Measurements from ENCODE around the gene C2CD2. TPM values are rescaled to one million over a fixed set of nuclear protein-coding genes. Genes with fewer than 3 reads are reported as not detected.

The C2CD2 gene
- total RNA-seq, 2 experiments from 2014 or later, result 6.8 to 7.3 TPM

DNA sequence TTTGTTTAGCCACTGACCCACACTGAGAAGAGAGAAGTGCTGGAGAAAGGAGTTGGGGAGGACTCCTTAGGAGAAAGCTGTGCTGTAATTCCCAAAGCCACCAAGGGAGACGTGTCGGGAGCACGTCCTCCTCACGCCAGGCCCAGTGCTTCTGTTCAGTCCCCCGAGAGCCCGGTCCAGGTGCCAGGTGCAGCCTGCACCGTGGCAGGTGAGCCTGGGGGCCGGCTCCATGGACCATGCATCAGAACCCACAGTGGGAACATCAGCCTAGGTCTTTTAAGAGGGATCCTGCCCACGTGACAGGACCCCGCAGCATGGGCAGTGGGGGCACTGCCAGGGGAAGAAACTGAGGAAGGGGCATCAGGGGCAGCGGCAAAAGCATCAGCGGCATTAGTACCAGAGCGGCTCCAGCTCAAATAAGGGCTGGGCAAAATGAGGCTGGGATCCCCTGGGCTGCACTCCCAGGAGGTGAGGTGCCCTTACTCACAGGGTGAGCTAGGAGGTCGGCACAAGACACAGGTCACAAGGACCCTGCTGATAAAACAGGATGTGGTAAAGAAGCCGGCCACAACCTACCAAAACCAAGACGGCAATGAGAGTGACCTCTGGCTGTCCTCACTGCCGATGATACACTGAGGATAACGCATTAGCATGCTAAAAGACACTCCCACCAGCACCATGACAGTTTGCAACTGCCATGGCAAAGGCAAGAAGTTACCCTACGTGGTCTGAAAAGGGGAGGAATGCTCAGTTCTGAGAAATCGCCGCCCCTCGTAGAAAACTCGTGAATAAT, 50.1 kb downstream of the C2CD2 start:
- Mint-ChIP-seq H3K27me3 (no peaks in the 10 kb centered on the region), H3K4me1 (peaks cover 31% of the 10 kb centered on the region), H3K9me3 (ENCODE audit: low read depth) (no peaks in the 10 kb centered on the region), H3K36me3 (ENCODE audit: low read depth) (peaks cover 23% of the 10 kb centered on the region), H3K27ac (no peak overlapping the region), H3K4me3 (no peak overlapping the region)
- POLR2A ChIA-PET, result interaction anchor here (0.5 kb wide), 1 partner anchor 7 kb away, joined by 3 read pairs; no protein-coding TSS in a partner anchor
- no peak for DNase-seq
- CTCF ChIA-PET, result no interaction called here
- no peak for ATAC-seq
- intact Hi-C loops (cut with DNase I, micrococcal nuclease), result no loop called here

DNA sequence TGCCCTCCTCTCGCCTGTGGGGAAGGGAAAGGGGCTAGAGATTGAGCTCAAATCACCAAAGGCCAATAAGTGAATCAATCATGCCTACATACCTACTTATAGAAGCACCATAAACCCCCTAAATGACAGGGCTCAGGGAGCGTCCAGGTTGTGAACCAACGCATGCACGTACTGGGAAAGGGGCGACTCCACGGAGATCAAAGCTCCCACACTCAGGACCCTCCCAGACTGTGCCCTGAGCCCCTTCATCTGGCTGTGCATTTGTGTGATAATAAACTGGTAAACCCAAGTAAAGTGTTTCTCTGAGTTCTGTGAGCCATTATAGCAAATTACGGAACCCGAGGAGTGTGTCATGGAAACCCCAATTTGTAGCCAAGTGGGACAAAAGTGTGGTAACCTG, 50.9 kb downstream of the C2CD2 start:
- Mint-ChIP-seq H3K36me3 (ENCODE audit: low read depth) (peaks cover 23% of the 10 kb centered on the region), H3K9me3 (ENCODE audit: low read depth) (no peaks in the 10 kb centered on the region), H3K4me3 (no peak overlapping the region), H3K27ac (no peak overlapping the region), H3K27me3 (no peaks in the 10 kb centered on the region), H3K4me1 (peaks cover 31% of the 10 kb centered on the region)
- intact Hi-C loops (cut with DNase I, micrococcal nuclease), result no loop called here
- DNase-seq (no peak), ATAC-seq (no peak)
- ChIA-PET CTCF (interaction anchor here (1.6 kb wide), 1 partner anchor 21 kb away, joined by 4 read pairs; no protein-coding TSS in a partner anchor), POLR2A (interaction anchor here (0.5 kb wide), 1 partner anchor 8 kb away, joined by 3 read pairs; no protein-coding TSS in a partner anchor)

DNA sequence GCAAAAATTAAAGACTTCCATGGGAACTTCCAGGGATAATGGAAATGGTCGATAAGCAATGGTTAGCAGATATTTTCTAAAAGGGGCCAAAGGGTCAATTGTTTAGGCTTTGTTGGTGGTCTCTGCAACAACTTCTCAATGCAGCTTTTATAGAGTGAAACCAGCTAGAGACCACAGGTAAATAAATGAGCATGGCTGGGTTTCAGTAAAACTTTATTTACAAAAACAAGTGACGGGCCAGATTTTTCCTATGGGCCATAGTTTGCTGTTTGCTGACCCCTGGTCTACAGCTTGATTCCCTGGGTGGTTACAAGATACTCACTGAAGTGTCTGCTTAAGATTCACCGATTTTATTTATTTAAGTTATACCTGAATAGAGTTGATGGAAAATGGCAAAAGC, 52.0 kb downstream of the C2CD2 start:
- ChIA-PET POLR2A (no interaction called here), CTCF (interaction anchor here (0.6 to 1.6 kb wide), 2 partner anchors 22 to 72 kb away, joined by 4 read pairs; no protein-coding TSS in a partner anchor)
- Mint-ChIP-seq H3K27me3 (no peaks in the 10 kb centered on the region), H3K27ac (peak overlapping the region; percentile 95), H3K4me3 (no peak overlapping the region), H3K4me1 (peaks cover 31% of the 10 kb centered on the region), H3K9me3 (ENCODE audit: low read depth) (no peaks in the 10 kb centered on the region), H3K36me3 (ENCODE audit: low read depth) (peaks cover 22% of the 10 kb centered on the region)
- intact Hi-C loops (cut with DNase I, micrococcal nuclease), result loop anchor here in 1 of 2 experiments (1.0 to 2.0 kb wide), 6 partner anchors 20 to 161 kb away; partner anchors contain the start of genes PRDM15 and ZBTB21
- DNase-seq, result no peak
- no peak for ATAC-seq

DNA sequence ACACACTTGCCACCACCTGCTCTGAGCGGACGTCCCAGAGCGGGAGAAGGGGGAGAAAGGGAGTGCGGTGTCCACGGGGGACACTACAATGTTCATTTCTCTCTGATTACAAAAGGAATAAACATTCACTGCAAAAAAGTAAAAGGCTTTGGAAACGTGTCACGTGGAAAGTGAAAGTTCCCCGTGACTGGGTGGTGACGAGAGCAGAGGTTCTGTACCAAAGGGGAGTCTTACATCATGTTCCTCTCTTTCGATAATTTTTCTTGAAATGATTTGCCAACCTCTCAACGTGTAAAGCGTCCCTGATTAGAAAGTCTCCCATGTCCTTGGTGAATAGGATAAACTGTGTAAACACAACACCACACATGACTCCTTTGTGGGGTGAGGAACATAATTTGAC, 52.7 kb downstream of the C2CD2 start:
- H3K4me3 Mint-ChIP-seq, result peak overlapping the region; percentile 32
- no peaks in the 10 kb centered on the region for H3K9me3 Mint-ChIP-seq (ENCODE audit: low read depth)
- ChIA-PET CTCF (no interaction called here), POLR2A (no interaction called here)
- intact Hi-C loops (cut with DNase I, micrococcal nuclease), result loop anchor here in 1 of 2 experiments (1.0 to 2.0 kb wide), 6 partner anchors 20 to 162 kb away; partner anchors contain the start of genes PRDM15 and ZBTB21
- peaks cover 35% of the 10 kb centered on the region for H3K4me1 Mint-ChIP-seq
- DNase-seq (peak; percentile 79), ATAC-seq (peak; percentile 74)
- H3K36me3 Mint-ChIP-seq (ENCODE audit: low read depth), result peaks cover 19% of the 10 kb centered on the region
- H3K27me3 Mint-ChIP-seq, result no peaks in the 10 kb centered on the region
- H3K27ac Mint-ChIP-seq, result peak overlapping the region; percentile 95

DNA sequence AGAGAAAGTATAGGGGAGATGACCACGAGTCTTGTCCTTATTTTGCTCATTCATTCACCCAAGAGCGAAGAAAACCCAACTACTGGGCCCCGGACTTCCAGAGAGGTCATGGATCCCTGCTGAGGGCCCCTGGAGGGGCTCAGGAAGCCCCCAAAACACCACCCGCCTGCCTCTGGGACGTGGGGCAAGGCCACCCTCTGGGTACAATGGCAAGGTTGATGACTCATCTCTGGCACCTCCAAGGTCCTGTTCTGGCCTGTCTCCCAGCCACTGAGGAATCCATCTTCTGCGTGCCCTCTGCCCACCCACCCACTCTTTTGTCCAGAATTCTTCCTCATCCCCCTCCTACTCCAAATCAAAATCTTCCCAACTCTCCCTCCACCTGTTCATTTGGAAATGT, 53.4 kb downstream of the C2CD2 start:
- intact Hi-C loops (cut with DNase I, micrococcal nuclease), result loop anchor here in 1 of 2 experiments (2.0 kb wide), 1 partner anchor 162 kb away; no protein-coding TSS in a partner anchor
- peaks cover 19% of the 10 kb centered on the region for H3K36me3 Mint-ChIP-seq (ENCODE audit: low read depth)
- CTCF ChIA-PET, result interaction anchor here (1.5 to 1.6 kb wide), 2 partner anchors 24 to 28 kb away, joined by 4 to 7 read pairs; no protein-coding TSS in a partner anchor

DNA sequence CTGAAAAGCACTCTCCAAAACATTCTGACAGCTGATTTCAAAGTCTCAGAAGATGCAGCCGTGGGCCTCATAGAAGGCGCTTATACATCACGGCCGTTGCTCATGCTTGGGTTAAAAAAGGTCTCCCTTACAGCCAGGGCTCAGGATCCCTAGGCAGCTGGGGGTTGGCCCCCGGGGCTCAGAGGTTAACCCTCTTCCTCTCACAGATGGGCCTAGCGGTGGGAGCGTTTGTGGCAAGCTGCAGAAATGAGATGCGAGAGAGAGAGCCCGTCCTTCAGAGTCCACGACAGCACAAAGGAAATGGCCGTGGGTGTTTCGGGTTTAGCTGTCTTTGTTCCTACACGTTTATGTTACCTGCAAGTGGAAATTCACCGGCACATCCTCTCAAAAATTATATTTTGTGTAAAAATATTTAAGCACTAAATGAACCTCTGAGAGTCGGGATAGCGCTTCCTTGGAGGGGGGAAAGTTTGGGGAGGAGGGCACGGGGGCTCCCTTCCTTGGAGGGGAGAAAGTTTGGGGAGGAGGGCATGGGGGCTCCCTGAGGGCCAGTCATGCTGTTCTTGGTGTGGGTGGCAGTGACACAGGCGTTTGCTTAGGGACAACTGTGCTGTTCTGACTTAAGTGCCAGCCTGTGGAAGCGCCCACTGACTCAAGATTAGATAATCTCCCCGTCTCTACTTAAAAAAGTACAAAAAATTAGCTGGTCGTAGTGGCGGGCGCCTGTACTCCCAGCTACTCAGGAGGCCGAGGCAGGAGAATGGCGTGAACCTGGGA, 54.2 kb downstream of the C2CD2 start:
- peak overlapping the region; percentile 26 for H3K4me3 Mint-ChIP-seq

More for the DNA sequence above, 53.4 kb downstream of the C2CD2 start:
- peak overlapping the region; percentile 80 for H3K27ac Mint-ChIP-seq
- no peak overlapping the region for H3K4me3 Mint-ChIP-seq
- H3K9me3 Mint-ChIP-seq (ENCODE audit: low read depth), result no peaks in the 10 kb centered on the region
- no peak for ATAC-seq
- POLR2A ChIA-PET, result interaction anchor here (1.0 to 1.7 kb wide), 2 partner anchors 10 to 21 kb away, joined by 3 to 4 read pairs; partner anchors contain the start of gene PRDM15
- H3K27me3 Mint-ChIP-seq, result no peaks in the 10 kb centered on the region
- no peak for DNase-seq
- H3K4me1 Mint-ChIP-seq, result peaks cover 40% of the 10 kb centered on the region

DNA sequence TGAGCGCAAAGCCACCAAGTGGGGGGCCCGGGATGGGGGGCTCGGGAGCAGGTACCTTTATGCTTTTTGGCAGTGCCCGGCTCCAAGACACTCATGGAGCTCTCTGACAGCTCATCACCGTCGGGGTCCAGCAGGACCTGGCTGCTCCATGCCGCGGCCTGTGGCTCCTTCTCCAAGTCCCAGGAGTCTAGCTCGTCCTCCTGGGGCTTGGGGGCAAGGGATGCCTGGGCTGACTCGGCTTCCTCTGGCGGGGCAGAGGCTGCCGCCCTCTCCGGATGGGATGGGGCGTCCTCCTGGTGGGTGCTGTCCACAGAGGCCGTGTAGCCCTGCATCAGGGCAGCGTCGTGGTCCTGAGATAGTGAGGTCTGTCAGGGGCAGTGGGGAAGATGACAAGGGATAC, 54.8 kb downstream of the C2CD2 start:
- intact Hi-C loops (cut with DNase I, micrococcal nuclease), result loop anchor here in 1 of 2 experiments (5.0 kb wide), 1 partner anchor 113 kb away; the partner anchor contains the start of gene ZBTB21

More for the DNA sequence above, 54.2 kb downstream of the C2CD2 start:
- intact Hi-C loops (cut with DNase I, micrococcal nuclease), result loop anchor here (2.0 to 5.0 kb wide), 2 partner anchors 113 to 163 kb away; partner anchors contain the start of gene ZBTB21 (in 1 of the 2)
- H3K4me1 Mint-ChIP-seq, result peaks cover 40% of the 10 kb centered on the region
- no peaks in the 10 kb centered on the region for H3K27me3 Mint-ChIP-seq
- ATAC-seq (peak; percentile 83), DNase-seq (peak; percentile 83)
- H3K9me3 Mint-ChIP-seq (ENCODE audit: low read depth), result no peaks in the 10 kb centered on the region
- POLR2A ChIA-PET, result interaction anchor here (0.7 to 1.7 kb wide), 5 partner anchors 9 to 103 kb away, joined by 3 to 6 read pairs (median 4); partner anchors contain the start of gene PRDM15
- H3K36me3 Mint-ChIP-seq (ENCODE audit: low read depth), result peaks cover 19% of the 10 kb centered on the region
- peak overlapping the region; percentile 84 for H3K27ac Mint-ChIP-seq
- CTCF ChIA-PET, result interaction anchor here (1.3 to 1.6 kb wide), 4 partner anchors 19 to 208 kb away, joined by 4 to 7 read pairs (median 6); no protein-coding TSS in a partner anchor

DNA sequence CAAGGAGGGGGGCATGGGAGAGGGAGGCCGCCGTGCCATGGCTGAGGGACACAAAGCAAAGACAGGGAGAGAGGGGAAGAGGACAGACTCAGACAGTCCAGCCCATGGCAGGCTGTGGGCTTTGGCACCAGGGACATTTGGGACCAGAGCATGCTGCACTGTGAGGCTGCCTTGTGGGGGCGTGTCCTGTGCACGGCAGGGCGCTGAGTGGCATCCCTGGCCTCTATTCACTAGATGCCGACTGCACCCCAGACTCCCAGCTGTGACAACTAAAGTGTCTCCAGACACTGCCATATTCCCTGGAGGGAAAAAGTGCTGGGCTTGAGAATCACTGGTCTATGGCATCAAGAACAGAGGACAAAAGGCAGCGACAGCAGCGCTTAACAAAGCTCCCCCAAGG, 56.1 kb downstream of the C2CD2 start:
- Mint-ChIP-seq H3K27me3 (no peaks in the 10 kb centered on the region), H3K9me3 (ENCODE audit: low read depth) (no peaks in the 10 kb centered on the region), H3K4me3 (no peak overlapping the region), H3K36me3 (ENCODE audit: low read depth) (peaks cover 18% of the 10 kb centered on the region), H3K4me1 (peaks cover 40% of the 10 kb centered on the region), H3K27ac (no peak overlapping the region)
- ATAC-seq (no peak), DNase-seq (no peak)
- ChIA-PET POLR2A (no interaction called here), CTCF (no interaction called here)
- intact Hi-C loops (cut with DNase I, micrococcal nuclease), result loop anchor here in 1 of 2 experiments (5.0 kb wide), 1 partner anchor 115 kb away; the partner anchor contains the start of gene ZBTB21

More for the DNA sequence above, 54.8 kb downstream of the C2CD2 start:
- DNase-seq (no peak), ATAC-seq (no peak)
- POLR2A ChIA-PET, result interaction anchor here (0.7 to 1.7 kb wide), 4 partner anchors 19 to 104 kb away, joined by 3 to 6 read pairs (median 4); partner anchors contain the start of gene PRDM15
- H3K4me3 Mint-ChIP-seq, result no peak overlapping the region
- CTCF ChIA-PET, result interaction anchor here (1.3 to 1.5 kb wide), 3 partner anchors 19 to 209 kb away, joined by 4 to 7 read pairs (median 7); no protein-coding TSS in a partner anchor
- H3K27me3 Mint-ChIP-seq, result no peaks in the 10 kb centered on the region
- H3K9me3 Mint-ChIP-seq (ENCODE audit: low read depth), result no peaks in the 10 kb centered on the region
- peak overlapping the region; percentile 84 for H3K27ac Mint-ChIP-seq
- peaks cover 40% of the 10 kb centered on the region for H3K4me1 Mint-ChIP-seq
- H3K36me3 Mint-ChIP-seq (ENCODE audit: low read depth), result peaks cover 18% of the 10 kb centered on the region

DNA sequence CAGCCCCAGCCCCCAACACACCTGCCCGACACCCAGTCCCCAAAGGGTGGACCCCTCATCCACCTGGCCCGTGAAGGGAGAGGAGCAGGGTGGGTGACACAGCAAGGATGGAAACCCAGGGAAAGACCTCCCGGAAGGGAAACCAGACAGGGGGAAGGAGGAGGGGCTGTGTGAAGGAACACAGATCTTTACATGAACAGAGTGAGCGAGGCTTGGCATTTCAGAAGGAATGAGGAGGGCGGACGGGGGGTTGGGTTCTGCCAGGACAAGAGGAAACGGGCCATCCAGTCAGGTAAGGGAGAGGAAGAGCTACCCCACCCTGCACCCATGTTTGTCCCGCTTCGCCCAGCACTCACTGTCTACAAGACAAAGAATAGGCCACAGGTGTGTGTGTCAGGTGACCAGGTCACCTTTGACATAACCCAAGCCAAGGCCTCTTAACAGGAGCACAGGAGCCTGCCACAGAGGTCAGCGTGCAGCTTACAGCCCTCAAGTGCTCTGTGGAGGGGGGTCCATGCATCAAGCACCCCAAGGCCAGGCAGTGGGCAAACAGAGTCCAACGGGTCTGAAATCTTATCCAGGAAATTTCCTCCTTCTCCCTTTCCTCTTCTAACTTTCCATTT, 56.7 kb downstream of the C2CD2 start:
- ATAC-seq, result no peak
- Mint-ChIP-seq H3K36me3 (ENCODE audit: low read depth) (peaks cover 14% of the 10 kb centered on the region), H3K9me3 (ENCODE audit: low read depth) (no peaks in the 10 kb centered on the region), H3K4me3 (no peak overlapping the region), H3K27me3 (no peaks in the 10 kb centered on the region), H3K4me1 (peaks cover 39% of the 10 kb centered on the region), H3K27ac (no peak overlapping the region)
- intact Hi-C loops (cut with DNase I, micrococcal nuclease), result loop anchor here in 1 of 2 experiments (5.0 kb wide), 1 partner anchor 115 kb away; the partner anchor contains the start of gene ZBTB21
- DNase-seq, result no peak
- POLR2A ChIA-PET, result no interaction called here
- CTCF ChIA-PET, result interaction anchor here (1.7 to 2.0 kb wide), 2 partner anchors 19 to 210 kb away, joined by 4 to 5 read pairs; no protein-coding TSS in a partner anchor

DNA sequence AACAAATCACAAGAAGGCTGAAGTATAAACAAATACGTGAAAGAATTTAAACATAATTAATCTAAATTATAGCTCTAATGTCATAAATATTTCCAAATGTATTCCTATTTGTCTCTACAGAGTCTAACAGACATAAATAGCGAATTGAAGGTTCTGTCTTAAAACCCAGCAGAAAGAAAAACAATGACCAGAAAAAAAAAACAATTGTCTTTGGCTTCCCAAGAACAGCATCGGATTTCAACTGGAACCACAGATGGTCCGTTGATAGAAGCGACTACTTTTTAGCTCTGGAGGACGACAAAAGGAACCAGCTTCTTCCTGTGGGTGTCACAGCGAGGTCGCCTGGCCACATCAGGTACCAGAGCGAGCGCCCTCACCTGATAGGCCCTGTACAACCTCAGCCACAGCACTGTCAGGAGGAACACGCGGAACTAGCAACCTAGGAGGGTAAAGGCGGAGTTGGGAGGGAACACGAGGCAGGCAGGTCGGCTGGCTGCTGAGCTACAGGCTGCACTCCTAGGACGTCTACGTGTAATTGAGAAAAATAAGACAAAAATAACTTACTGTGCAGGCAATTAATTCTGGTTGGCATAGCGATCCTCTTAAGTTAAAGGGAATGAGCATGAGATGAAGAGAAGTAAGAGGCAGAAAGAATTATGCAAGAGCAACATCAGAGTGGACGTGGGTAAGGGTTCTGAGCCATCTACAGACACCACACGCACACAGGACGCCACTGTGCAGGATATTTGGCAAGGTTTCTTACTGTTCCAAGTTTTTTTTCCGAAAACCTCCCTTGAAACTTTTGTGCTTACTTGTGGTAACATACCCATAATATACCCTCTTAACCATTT, 58.0 kb downstream of the C2CD2 start:
- no peak overlapping the region for H3K27ac Mint-ChIP-seq

More for the DNA sequence above, 58.0 kb downstream of the C2CD2 start:
- H3K4me1 Mint-ChIP-seq, result peaks cover 28% of the 10 kb centered on the region
- H3K27me3 Mint-ChIP-seq, result no peaks in the 10 kb centered on the region
- ChIA-PET POLR2A (no interaction called here), CTCF (interaction anchor here (0.6 to 2.0 kb wide), 7 partner anchors 18 to 249 kb away, joined by 3 to 5 read pairs (median 3); no protein-coding TSS in a partner anchor)
- H3K9me3 Mint-ChIP-seq (ENCODE audit: low read depth), result no peaks in the 10 kb centered on the region
- peak; percentile 51 for ATAC-seq
- peak; percentile 60 for DNase-seq
- no peak overlapping the region for H3K4me3 Mint-ChIP-seq
- H3K36me3 Mint-ChIP-seq (ENCODE audit: low read depth), result peaks cover 3% of the 10 kb centered on the region
- intact Hi-C loops (cut with DNase I, micrococcal nuclease), result loop anchor here in 1 of 2 experiments (5.0 kb wide), 1 partner anchor 116 kb away; the partner anchor contains the start of gene ZBTB21
